GM12864 (cell line): ENCODE measurements around the gene TMEM132D.

Experiments
- DNase-seq: peaks from one replicate; pipeline ENCODE4 v3.0.0-alpha.2; 2011; ENCODE audit warnings: low read depth
- H3K4me3 ChIP-seq: 2 replicates; pipeline ENCODE4 v1.5.1; 2011; ENCODE audit warnings: mild to moderate bottlenecking, low read depth, low read length, control low read depth
- CTCF ChIP-seq: IDR thresholded peaks from 2 replicates; pipeline ENCODE4 v1.5.1; 2011; ENCODE audit warnings: low read depth, mild to moderate bottlenecking, moderate library complexity, low read length, control low read depth, inconsistent platforms; ENCODE audit errors: missing control alignments

The TMEM132D gene

GRCh38 chr12:129269756-129270495 lies 633.9 kb downstream of the TMEM132D start:
- TF ChIP-seq CTCF = no peak
- no peak overlapping the region for H3K4me3 ChIP-seq
- no peak for DNase-seq

- no peak overlapping the region for H3K4me3 ChIP-seq
- TF ChIP-seq CTCF = no peak
- no peak for DNase-seq
These were observed 645.0 kb downstream of the TMEM132D start for GRCh38 chr12:129258781-129259318.

GRCh38 chr12:129257524-129257923 lies 646.3 kb downstream of the TMEM132D start:
- TF ChIP-seq CTCF = no peak
- no peak overlapping the region for H3K4me3 ChIP-seq
- DNase-seq = no peak

- DNase-seq = no peak
- no peak for TF ChIP-seq CTCF
- no peak overlapping the region for H3K4me3 ChIP-seq
These were observed 657.2 kb downstream of the TMEM132D start for GRCh38 chr12:129246630-129247029.

GRCh38 chr12:129245769-129246168 lies 658.1 kb downstream of the TMEM132D start:
- DNase-seq = no peak
- no peak overlapping the region for H3K4me3 ChIP-seq
- TF ChIP-seq CTCF = no peak

GRCh38 chr12:129241852-129242251 lies 662.0 kb downstream of the TMEM132D start:
- no peak for TF ChIP-seq CTCF
- no peak overlapping the region for H3K4me3 ChIP-seq
- no peak for DNase-seq

- H3K4me3 ChIP-seq = no peak overlapping the region
- DNase-seq = no peak
- TF ChIP-seq CTCF = no peak
These were observed 665.9 kb downstream of the TMEM132D start for GRCh38 chr12:129237881-129238280.
